K562 (cell line): ENCODE data around the gene FAM204A. TPM values are rescaled to one million over a fixed set of nuclear protein-coding genes. Genes with fewer than 3 reads are reported as not detected.

ENCODE experiments used
- FOXP4 ChIP-seq: sonication (generic); formaldehyde crosslinking; IDR thresholded peaks from 2 replicates; pipeline ENCODE4 v1.8.0; 2022; ENCODE audit warnings: mild to moderate bottlenecking, missing genetic modification reagents, borderline replicate concordance
- ILF3 ChIP-seq: fragments of 450-650 bp; IDR thresholded peaks from 2 replicates; pipeline ENCODE4 v1.6.1; 2018; ENCODE audit warnings: antibody characterized with exemption, mild to moderate bottlenecking, moderate library complexity, borderline replicate concordance
- RB1 ChIP-seq: fragments of 450-650 bp; IDR thresholded peaks from 2 replicates; pipeline ENCODE4 v1.6.1; 2017; ENCODE audit warnings: low read depth, mild to moderate bottlenecking
- SNRNP70 ChIP-seq: fragments of 200-400 bp; formaldehyde crosslinking; optimal IDR thresholded peaks from 2 replicates; pipeline ENCODE3; 2017; ENCODE audit warnings: low read depth, low read length
- TRIM24 ChIP-seq, 2 experiments: fragments of 450-650 bp; IDR thresholded peaks; 2 replicates each; pipeline ENCODE4 v1.6.1; 2016
- ZBTB5 ChIP-seq: fragments of 450-650 bp; IDR thresholded peaks from 2 replicates; pipeline ENCODE4 v1.6.1; 2017; ENCODE audit warnings: antibody characterized with exemption
- ZNF584 ChIP-seq: fragments of 200-800 bp; sonication (Bioruptor generic); IDR thresholded peaks from 2 replicates; pipeline ENCODE4 v1.6.1; 2016; ENCODE audit warnings: low read depth, mild to moderate bottlenecking, missing genetic modification characterization, missing compliant biosample characterization
- ZNF696 ChIP-seq: fragments of 250-450 bp; sonication (Bioruptor Pico); conservative IDR thresholded peaks from 2 replicates; pipeline ENCODE4 v1.4.0; 2020; ENCODE audit warnings: mild to moderate bottlenecking, moderate library complexity
- polyA plus RNA-seq, 8 experiments: library from polyadenylated mRNA; depleted of rRNA in 4 of 8; stranded (reverse) in 5 of 8; unstranded in 3 of 8; fragments of >200 nt; fragmentation: Nextera tagmentation in 2 of 8; fragmentation: Illumina TruSeq in 1 of 8; extraction: Ambion mirVana in 2 of 8; extraction: Trizol in 1 of 8; gene quantifications; 2 replicates each; pipeline versions ENCODE4 v1.2.1 to v1.2.3, GENCODE V29; 2011 to 2014; ENCODE audit warnings: inconsistent platforms in 1 of 8, missing spikeins in 1 of 8
- total RNA-seq, 7 experiments: library from RNA; depleted of rRNA in 6 of 7; stranded (reverse); fragments of >200 nt in 6 of 7; fragmentation: Illumina TruSeq in 2 of 7; extraction: Trizol in 2 of 7; gene quantifications; 2 replicates each; pipeline versions ENCODE4 v1.2.1 to v1.2.3, GENCODE V29; 2011 to 2021; ENCODE audit warnings: low replicate concordance in 1 of 7

FAM204A gene
- total and polyA plus RNA-seq, 9 of the 15 experiments (the other 6 are each of a cell fraction or from before 2014, with no cell fraction given), result 29.0 to 64.5 (median 44.9) TPM

- TF ChIP-seq ZNF584 (CRISPR knock-in tag), result no peak
- no peak for TF ChIP-seq SNRNP70
- no peak for TF ChIP-seq FOXP4 (CRISPR knock-in tag)
- TF ChIP-seq ZNF696 (CRISPR knock-in tag), result no peak
- no peak for TF ChIP-seq RB1
- TF ChIP-seq ILF3, result no peak
- TF ChIP-seq ZBTB5, result no peak
- no peak for TF ChIP-seq TRIM24 (IDR thresholded peaks at IDR 0.05)
These were observed 16.2 kb upstream of the FAM204A start (continued) for GRCh38 chr10:118358327-118358726.
